ENCODE measurements around the gene APH1B. TPM values are rescaled to one million over a fixed set of nuclear protein-coding genes. Genes with fewer than 3 reads are reported as not detected.

Gene APH1B
- total and polyA plus RNA-seq, 9 of the 15 experiments (the other 6 are each of a cell fraction or from before 2014, with no cell fraction given) = 5.1 to 9.7 (median 7.0) TPM

- in situ Hi-C loops (cut with MboI) = loop anchor here (25.0 kb wide), 1 partner anchor 773 kb away; no protein-coding TSS in a partner anchor
- BruUV-seq (replicated peaks) = no TSS peak
- peak; percentile 29 to 69 (median 53) for DNase-seq (ENCODE audit: extremely low read depth in 1 of 4, low spot score in 3 of 4)
- no peak for TF ChIP-seq MCM7 (IDR thresholded peaks at IDR 0.05)
- no peak for TF ChIP-seq ZNF311 (CRISPR knock-in tag; IDR thresholded peaks at IDR 0.05)
- peak; percentile 41; the same call in 1 of the 2 replicates for TF ChIP-seq ZNF592 (IDR thresholded peaks at IDR 0.05)
- peak; percentile 93 for TF ChIP-seq REST (IDR thresholded peaks at IDR 0.05; ENCODE audit: borderline replicate concordance)
- TF ChIP-seq REST (CRISPR knock-in tag; IDR thresholded peaks at IDR 0.05; ENCODE audit: low read depth) = no peak
- 0 out of 2 replicates have a peak, but pooled peaks have one; percentile 65 for TF ChIP-seq ARID2 (IDR thresholded peaks at IDR 0.05)
- peak; percentile 52; the same call in 1 of the 2 replicates for TF ChIP-seq POLR2H (tag; IDR thresholded peaks at IDR 0.05; ENCODE audit: low read depth)
- peak; percentile 30 for TF ChIP-seq FOSL1 (tag; conservative IDR thresholded peaks at IDR 0.05)
- TF ChIP-seq ZNF764 (CRISPR knock-in tag; IDR thresholded peaks at IDR 0.05; ENCODE audit: low read depth) = no peak
- no peak for TF ChIP-seq STAG1 (CRISPR knock-in tag; IDR thresholded peaks at IDR 0.05; ENCODE audit: borderline replicate concordance)
Observed at GRCh38 chr15:63288778-63289378, 11.5 kb downstream of the APH1B start.

More at GRCh38 chr15:63288778-63289378, 11.5 kb downstream of the APH1B start:
- Histone ChIP-seq H2AFZ (ENCODE audit: low read depth, low read length) (peak overlapping the region; percentile 43; the same call in 1 of the 2 replicates), H3K4me1 (replicated peaks in 1 of 2; ENCODE audit: control insufficient read depth in 2 of 2, insufficient read depth in 2 of 2, low read length in 2 of 2) (peaks cover 4 to 16% of the 10 kb centered on the region in 2 experiments; a peak in 4 of 5 replicates), H3K9me1 (ENCODE audit: control insufficient read depth, insufficient read depth, low read length) (no peaks in the 10 kb centered on the region), H3K9ac (ENCODE audit: insufficient read depth in 1 of 2, low read depth in 2 of 2, low read length in 2 of 2) (no peak overlapping the region), H3K9me3 (replicated peaks; ENCODE audit: control insufficient read depth, insufficient read depth, low read depth, low read length) (no peaks in the 10 kb centered on the region), H3K4me3 (no peak overlapping the region), H3K27me3 (ENCODE audit: control insufficient read depth in 2 of 2, insufficient read depth in 2 of 2, low read length in 2 of 2) (no peaks in the 10 kb centered on the region), H3K79me2 (ENCODE audit: control insufficient read depth, insufficient read depth, low read length) (no peaks in the 10 kb centered on the region), H3K27ac (ENCODE audit: extremely low read depth, low read depth, low read length) (no peak overlapping the region), H3K36me3 (ENCODE audit: control insufficient read depth, insufficient read depth, low read length) (peaks cover 3% of the 10 kb centered on the region; the same call in 1 of the 3 replicates), H4K20me1 (replicated peaks; ENCODE audit: control insufficient read depth, insufficient read depth, low read length) (no peaks in the 10 kb centered on the region), H3K4me2 (ENCODE audit: insufficient read depth, low read length) (no peak overlapping the region)
- ChIA-PET POLR2A (interaction anchor here (1.0 to 1.1 kb wide), 2 partner anchors 10 to 124 kb away, joined by 3 read pairs; no protein-coding TSS in a partner anchor), CTCF (ENCODE audit: low intra/inter-chr PET ratio) (interaction anchor here (0.8 to 4.5 kb wide), 6 partner anchors 113 to 1392 kb away, joined by 3 to 35 read pairs (median 4); no protein-coding TSS in a partner anchor)
- ATAC-seq (peak; percentile 77), FAIRE-seq (peak; percentile 75)
- WGBS (ENCODE audit: insufficient coverage, low coverage, missing lambda C conversion rate) = 0% methylated on average over 4 of the region's 4 CpGs
- intact Hi-C loops (cut with micrococcal nuclease) = loop anchor here (1.0 to 10.0 kb wide), 5 partner anchors 113 to 778 kb away; no protein-coding TSS in a partner anchor
